Measurements from ENCODE around the gene SNRNP48.

DNA sequence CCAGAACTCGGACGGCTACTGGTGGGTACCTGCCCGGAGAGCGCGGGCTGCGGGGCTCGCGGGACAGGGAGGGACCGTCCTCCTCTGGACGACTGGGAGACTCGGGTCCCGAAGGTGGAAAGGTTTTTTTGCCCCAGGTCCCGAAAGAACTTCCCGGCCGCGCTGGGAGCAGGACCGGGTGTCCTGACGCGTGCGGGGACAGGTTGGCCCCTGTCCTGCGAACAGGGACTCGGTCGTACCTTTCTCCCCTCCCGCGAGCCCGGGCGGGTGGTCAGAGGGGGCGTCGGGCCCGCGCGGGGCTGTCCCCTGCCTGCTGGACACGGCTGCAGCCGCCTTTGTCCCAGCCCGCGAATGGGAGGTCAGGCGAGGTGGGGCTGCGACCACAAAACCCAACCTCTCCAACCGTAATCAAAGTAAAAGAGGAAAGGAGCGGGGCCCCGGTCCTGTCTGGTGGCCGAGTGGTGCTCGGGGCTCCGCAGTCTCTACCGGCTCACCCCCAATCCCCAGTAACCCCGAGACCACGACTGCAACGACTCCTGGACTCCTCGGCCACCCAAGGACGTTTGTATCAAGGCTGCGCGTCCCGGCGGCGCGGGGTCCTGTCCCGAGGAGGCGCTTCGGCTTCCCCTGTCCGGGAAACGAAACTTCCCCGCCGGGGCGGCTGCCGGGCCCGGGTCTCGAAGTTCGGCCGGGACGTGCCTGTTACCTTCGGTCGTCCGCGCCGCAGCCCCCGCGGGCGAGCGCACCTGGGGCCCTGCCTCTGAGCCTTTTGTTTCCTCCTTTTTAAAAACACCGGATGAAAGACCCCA, 47.7 kb upstream of the SNRNP48 start:
- TF ChIP-seq, protein P1, sequence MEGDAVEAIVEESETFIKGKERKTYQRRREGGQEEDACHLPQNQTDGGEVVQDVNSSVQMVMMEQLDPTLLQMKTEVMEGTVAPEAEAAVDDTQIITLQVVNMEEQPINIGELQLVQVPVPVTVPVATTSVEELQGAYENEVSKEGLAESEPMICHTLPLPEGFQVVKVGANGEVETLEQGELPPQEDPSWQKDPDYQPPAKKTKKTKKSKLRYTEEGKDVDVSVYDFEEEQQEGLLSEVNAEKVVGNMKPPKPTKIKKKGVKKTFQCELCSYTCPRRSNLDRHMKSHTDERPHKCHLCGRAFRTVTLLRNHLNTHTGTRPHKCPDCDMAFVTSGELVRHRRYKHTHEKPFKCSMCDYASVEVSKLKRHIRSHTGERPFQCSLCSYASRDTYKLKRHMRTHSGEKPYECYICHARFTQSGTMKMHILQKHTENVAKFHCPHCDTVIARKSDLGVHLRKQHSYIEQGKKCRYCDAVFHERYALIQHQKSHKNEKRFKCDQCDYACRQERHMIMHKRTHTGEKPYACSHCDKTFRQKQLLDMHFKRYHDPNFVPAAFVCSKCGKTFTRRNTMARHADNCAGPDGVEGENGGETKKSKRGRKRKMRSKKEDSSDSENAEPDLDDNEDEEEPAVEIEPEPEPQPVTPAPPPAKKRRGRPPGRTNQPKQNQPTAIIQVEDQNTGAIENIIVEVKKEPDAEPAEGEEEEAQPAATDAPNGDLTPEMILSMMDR (IDR thresholded peaks at IDR 0.05; ENCODE audit: extremely low read depth in 1 of 2, insufficient read depth in 1 of 2, low read depth in 1 of 2, low read length in 2 of 2), result no peak
- TF ChIP-seq POLR2AphosphoS5 (IDR thresholded peaks at IDR 0.05; ENCODE audit: insufficient read depth, low read depth, low read length), result no peak
- TF ChIP-seq, protein P2, sequence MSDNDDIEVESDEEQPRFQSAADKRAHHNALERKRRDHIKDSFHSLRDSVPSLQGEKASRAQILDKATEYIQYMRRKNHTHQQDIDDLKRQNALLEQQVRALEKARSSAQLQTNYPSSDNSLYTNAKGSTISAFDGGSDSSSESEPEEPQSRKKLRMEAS (IDR thresholded peaks at IDR 0.05; ENCODE audit: insufficient read depth, insufficient read length), result no peak
- TF ChIP-seq POLR2A (IDR thresholded peaks at IDR 0.05; ENCODE audit: low read depth, low read length), result no peak
- TF ChIP-seq EZH2 (IDR thresholded peaks at IDR 0.05; ENCODE audit: borderline replicate concordance, low read depth, low read length, severe bottlenecking), result peak; percentile 87

All from endothelial cell of umbilical vein (primary cell).